Transverse colon (tissue), 4 donors: ENCODE measurements around the gene RAB26. TPM values are rescaled to one million over a fixed set of nuclear protein-coding genes. Genes with fewer than 3 reads are reported as not detected.

Experiments
- DNase-seq: peaks from one replicate; pipeline ENCODE4 v3.0.0-alpha.2; 2019
- H3K27ac ChIP-seq, 4 donors: fragments of 200-600 bp; sonication (generic); 2 replicates each; pipeline ENCODE4 v1.5.1; 2016 to 2018; ENCODE audit warnings: inconsistent platforms in 4 of 4
- H3K27me3 ChIP-seq: fragments of 200-600 bp; sonication (generic); 2 replicates; pipeline ENCODE4 v1.5.1; 2017; ENCODE audit warnings: inconsistent platforms
- H3K36me3 ChIP-seq, 4 donors: fragments of 200-600 bp; sonication (generic); 2 replicates each; pipeline ENCODE4 v1.5.1; 2017 to 2019; ENCODE audit warnings: inconsistent platforms in 4 of 4
- H3K4me1 ChIP-seq, 4 donors: fragments of 200-600 bp; sonication (generic); 2 replicates each; pipeline ENCODE4 v1.5.1; 2017 to 2020; ENCODE audit warnings: inconsistent platforms in 4 of 4
- H3K4me3 ChIP-seq, 4 donors: fragments of 200-600 bp; sonication (generic); 1 replicate in 1 of 4; 2 replicates in 3 of 4; pipeline versions ENCODE4 v1.5.1 to v1.6.1; 2017 to 2019; ENCODE audit warnings: inconsistent platforms in 4 of 4
- H3K9me3 ChIP-seq, 2 donors: fragments of 200-600 bp; sonication (generic); 2 replicates each; pipeline ENCODE4 v1.5.1; 2017 to 2019; ENCODE audit warnings: inconsistent platforms in 2 of 2
- CTCF ChIP-seq, 5 experiments: fragments of 200-600 bp in 3 of 5; fragments of 450-650 bp in 2 of 5; sonication (generic) in 3 of 5; IDR thresholded peaks; 1 replicate in 2 of 5; 2 replicates in 3 of 5; pipeline ENCODE4 v1.5.1; 2016 to 2017; ENCODE audit warnings: antibody characterized with exemption in 5 of 5, inconsistent platforms in 3 of 5, mild to moderate bottlenecking in 2 of 5, moderate library complexity in 1 of 5
- EP300 ChIP-seq: sonication (generic); formaldehyde crosslinking; IDR thresholded peaks from one replicate; pipeline ENCODE4 v1.6.1; 2017; ENCODE audit warnings: antibody characterized with exemption, low read depth
- POLR2A ChIP-seq: fragments of 450-650 bp; IDR thresholded peaks from one replicate; pipeline ENCODE4 v1.6.1; 2016; ENCODE audit warnings: antibody characterized with exemption, mild to moderate bottlenecking, moderate library complexity
- POLR2AphosphoS5 ChIP-seq, 3 donors: sonication (generic); formaldehyde crosslinking; IDR thresholded peaks; one replicate each; pipeline ENCODE4 v1.6.1; 2016; ENCODE audit warnings: antibody characterized with exemption in 3 of 3
- WGBS, 2 donors: methylation state at CpG; one replicate each; pipeline ENCODE4 v1.1.5; 2018; ENCODE audit warnings: low coverage in 1 of 2; 5-methylcytosine and 5-hydroxymethylcytosine counted together
- in situ Hi-C, 4 donors: fragments of 200-750 bp; cut with MboI; loops; one replicate each; pipeline versions ENCODE4 v1.15.0 to v1.15.1; 2017; ENCODE audit warnings: low sequenced_read_pairs in 3 of 4, low pct_ligation_motif_present in 1 of 4, low pct_unique_long_range_greater_than_20kb in 1 of 4
- intact Hi-C: fragments of 100-400 bp; cut with DNase I; formaldehyde crosslinking; loops from one replicate; pipeline ENCODE4 v1.15.1; 2023; ENCODE audit warnings: low total_unique reads
- total RNA-seq, 4 donors: library from RNA; depleted of rRNA; stranded (reverse); fragments of >200 nt; gene quantifications; one replicate each; pipeline ENCODE4 v1.1.0, GENCODE V29; 2016

RAB26 gene
- total RNA-seq, 4 donors from 2014 or later: 8.3 to 28.4 (median 14.2) TPM

- DNase-seq: no peak
- no peak for TF ChIP-seq EP300
- TF ChIP-seq CTCF (IDR thresholded peaks at IDR 0.05): no peak
- TF ChIP-seq POLR2AphosphoS5 (IDR thresholded peaks at IDR 0.05): no peak
- TF ChIP-seq POLR2A: no peak
- no peaks in the 10 kb centered on the region for H3K36me3 ChIP-seq
- no peak overlapping the region for H3K27ac ChIP-seq
- peaks cover 20% of the 10 kb centered on the region for H3K27me3 ChIP-seq
- no peak overlapping the region for H3K4me3 ChIP-seq
- 94 to 100% methylated on average over 1 to 8 of the region's 8 CpGs for WGBS, 2 donors
- in situ Hi-C loops (loop anchor here in 1 of 4 donors (25.0 kb wide), 1 partner anchor 299 kb away; the partner anchor contains the start of gene TBC1D24), intact Hi-C loops (no loop called here)
- no peaks in the 10 kb centered on the region for H3K9me3 ChIP-seq
- H3K4me1 ChIP-seq: no peaks in the 10 kb centered on the region
These were observed 40.0 kb downstream of the RAB26 start for GRCh38 chr16:2188395-2188794.

DNA sequence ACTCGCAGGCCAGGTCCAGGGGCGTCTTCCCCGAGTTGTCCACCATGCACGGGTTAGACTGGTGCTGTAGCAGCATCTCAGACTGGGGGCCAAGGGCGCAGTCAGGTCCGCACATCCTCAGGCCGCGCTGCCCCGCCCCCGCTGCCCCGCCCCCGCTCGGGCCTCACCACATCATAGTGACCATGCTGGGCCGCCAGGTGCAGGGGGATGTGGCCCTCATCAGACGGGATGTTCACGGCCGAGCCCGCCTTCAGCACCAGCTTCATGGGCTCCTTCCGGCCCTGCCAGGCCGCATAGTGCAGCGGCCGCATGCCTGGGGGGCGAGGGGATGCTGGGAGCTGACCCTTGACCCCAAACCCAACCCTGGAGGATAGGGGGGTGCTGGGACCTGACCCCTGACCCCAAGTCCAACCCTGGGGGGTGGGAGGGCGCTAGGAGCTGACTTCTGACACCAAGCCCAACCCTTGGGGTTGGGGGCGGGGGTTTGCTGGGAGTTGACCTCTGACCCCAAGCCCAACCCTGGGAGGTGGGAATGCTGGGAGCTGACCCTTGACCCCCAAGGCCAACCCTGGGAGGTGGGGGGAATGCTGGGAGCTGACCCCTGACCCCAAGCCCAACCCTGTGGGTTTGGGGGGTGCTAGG lies 40.9 kb downstream of the RAB26 start:
- intact Hi-C loops: no loop called here
- no peaks in the 10 kb centered on the region for H3K4me1 ChIP-seq
- H3K27me3 ChIP-seq: peaks cover 30% of the 10 kb centered on the region
- WGBS, 2 donors: 82% methylated on average over 23 of the region's 25 CpGs; no CpG with 5 or more reads in 1 of the 2 donors
- H3K27ac ChIP-seq: no peak overlapping the region
- in situ Hi-C loops: loop anchor here in 1 of 4 donors (25.0 kb wide), 1 partner anchor 298 kb away; the partner anchor contains the start of gene TBC1D24
- no peak overlapping the region for H3K4me3 ChIP-seq
- no peak for DNase-seq
- H3K36me3 ChIP-seq: no peaks in the 10 kb centered on the region
- TF ChIP-seq EP300: no peak
- no peak for TF ChIP-seq CTCF (IDR thresholded peaks at IDR 0.05)
- no peak for TF ChIP-seq POLR2A
- TF ChIP-seq POLR2AphosphoS5 (IDR thresholded peaks at IDR 0.05): no peak
- H3K9me3 ChIP-seq: no peaks in the 10 kb centered on the region

- WGBS, 2 donors: 85% methylated on average over 24 of the region's 24 CpGs; no CpG with 5 or more reads in 1 of the 2 donors
- intact Hi-C loops: no loop called here
- Histone ChIP-seq H3K4me1 (peaks cover 2 to 4% (median 3%) of the 10 kb centered on the region in 4 donors), H3K9me3 (no peaks in the 10 kb centered on the region), H3K27ac (no peak overlapping the region), H3K36me3 (no peaks in the 10 kb centered on the region), H3K4me3 (no peak overlapping the region), H3K27me3 (peaks cover 32% of the 10 kb centered on the region)
- in situ Hi-C loops: loop anchor here in 1 of 4 donors (25.0 kb wide), 1 partner anchor 297 kb away; the partner anchor contains the start of gene TBC1D24
- no peak for TF ChIP-seq EP300
- no peak for TF ChIP-seq POLR2AphosphoS5 (IDR thresholded peaks at IDR 0.05)
- no peak for TF ChIP-seq POLR2A
- TF ChIP-seq CTCF (IDR thresholded peaks at IDR 0.05): no peak
- no peak for DNase-seq
These were observed 41.7 kb downstream of the RAB26 start for GRCh38 chr16:2190002-2190658.

- Histone ChIP-seq H3K27ac (no peak overlapping the region), H3K9me3 (no peaks in the 10 kb centered on the region), H3K36me3 (no peaks in the 10 kb centered on the region), H3K4me3 (no peak overlapping the region), H3K4me1 (peaks cover 9 to 11% (median 10%) of the 10 kb centered on the region in 4 donors), H3K27me3 (peaks cover 32% of the 10 kb centered on the region)
- TF ChIP-seq EP300: no peak
- no peak for TF ChIP-seq POLR2A
- no peak for TF ChIP-seq CTCF (IDR thresholded peaks at IDR 0.05)
- no peak for TF ChIP-seq POLR2AphosphoS5 (IDR thresholded peaks at IDR 0.05)
- intact Hi-C loops (no loop called here), in situ Hi-C loops (loop anchor here in 1 of 4 donors (25.0 kb wide), 1 partner anchor 296 kb away; the partner anchor contains the start of gene TBC1D24)
- 84% methylated on average over 17 of the region's 25 CpGs; no CpG with 5 or more reads in 1 of the 2 donors for WGBS, 2 donors
- no peak for DNase-seq
These were observed 42.4 kb downstream of the RAB26 start for GRCh38 chr16:2190659-2191445.
